HepG2 (cell line): ENCODE measurements around the gene VKORC1L1. TPM values are rescaled to one million over a fixed set of nuclear protein-coding genes. Genes with fewer than 3 reads are reported as not detected.

Experiments used
- ATAC-seq: fragments of 200-7000 bp; cut with Tn5 transposase; 3 replicates; pipeline ENCODE4 v1.9.1; 2020; ENCODE audit warnings: mild to moderate bottlenecking, moderate library complexity
- BruUV-seq: library from RNA; stranded (reverse); fragments of 400-500 nt; replicated peaks from 2 replicates; lab custom pipeline; 2021; lab: Mats Ljungman, UMichigan
- CTCF ChIA-PET: fragments of 300-600 bp; formaldehyde crosslinking; extraction: SDS; loops from one replicate; lab custom pipeline; 2021; ENCODE audit warnings: low total read pairs, inconsistent platforms, low intra/inter-chr PET ratio; lab: Yijun Ruan, JAX
- POLR2A ChIA-PET: fragments of 350-600 bp; sonication (Branson Sonifier 250); formaldehyde crosslinking; loops from one replicate; lab custom pipeline; 2020; ENCODE audit warnings: antibody characterized with exemption, inconsistent platforms; lab: Yijun Ruan, JAX
- DNase-seq: peaks from one replicate; pipeline ENCODE4 v3.0.0-alpha.2; 2015; ENCODE audit warnings: low spot score
- FAIRE-seq: peaks from 3 replicates; lab custom pipeline; 2011; peaks lifted over from hg19 to GRCh38; lab: Jason Lieb, UNC
- H2AFZ ChIP-seq: one replicate; pipeline ENCODE4 v1.6.1; 2011; ENCODE audit warnings: low read length, inconsistent platforms
- H3K27ac ChIP-seq: fragments of 300-600 bp; 3 replicates; pipeline ENCODE4 v1.8.0; 2011; ENCODE audit warnings: mixed run types, mild to moderate bottlenecking, mixed read lengths, low read length, inconsistent platforms; ENCODE audit not compliant: insufficient read depth; ENCODE audit errors: extremely low read length
- H3K27me3 ChIP-seq, 2 experiments: fragments of 200-600 bp in 1 of 2; 2 replicates in 1 of 2; 3 replicates in 1 of 2; pipeline versions ENCODE4 v1.6.0 to v1.8.0; 2011; ENCODE audit warnings: low read length in 2 of 2, mild to moderate bottlenecking in 2 of 2, moderate library complexity in 2 of 2, inconsistent platforms in 1 of 2; ENCODE audit not compliant: insufficient read depth in 2 of 2, control insufficient read depth in 1 of 2
- H3K36me3 ChIP-seq, 2 experiments: fragments of 200-600 bp in 1 of 2; replicated peaks in 1 of 2; 2 replicates in 1 of 2; 3 replicates in 1 of 2; pipeline versions ENCODE4 v1.5.1 to v1.8.0; 2011; ENCODE audit warnings: low read length in 2 of 2, inconsistent platforms in 1 of 2; ENCODE audit not compliant: insufficient read depth in 2 of 2, control insufficient read depth in 1 of 2
- H3K4me1 ChIP-seq: 2 replicates; pipeline ENCODE4 v1.5.1; 2012; ENCODE audit warnings: low read length, inconsistent platforms; ENCODE audit not compliant: insufficient read depth
- H3K4me2 ChIP-seq: 2 replicates; pipeline ENCODE4 v1.6.0; 2011; ENCODE audit warnings: low read depth, low read length, inconsistent platforms
- H3K4me3 ChIP-seq, 3 experiments: fragments of 200-600 bp in 1 of 3; sonication (generic), shearing (Covaris generic) in 1 of 3; replicated peaks in 1 of 3; 2 replicates each; pipeline ENCODE4 v1.5.1; 2011 to 2016; ENCODE audit warnings: low read length in 3 of 3, inconsistent platforms in 2 of 3, low read depth in 2 of 3, mild to moderate bottlenecking in 2 of 3, control low read depth in 1 of 3, mixed read lengths in 1 of 3; ENCODE audit not compliant: insufficient read depth in 1 of 3
- H3K79me2 ChIP-seq: one replicate; pipeline ENCODE4 v1.6.1; 2011; ENCODE audit warnings: low read length, inconsistent platforms; ENCODE audit not compliant: insufficient read depth
- H3K9ac ChIP-seq: 2 replicates; pipeline ENCODE4 v1.6.0; 2011; ENCODE audit warnings: mild to moderate bottlenecking, low read depth, low read length, inconsistent platforms; ENCODE audit not compliant: insufficient read depth
- H3K9me3 ChIP-seq: 2 replicates; pipeline ENCODE4 v1.5.1; 2012; ENCODE audit warnings: mild to moderate bottlenecking, low read length
- H4K20me1 ChIP-seq: 2 replicates; pipeline ENCODE4 v1.6.0; 2011; ENCODE audit warnings: inconsistent platforms, mild to moderate bottlenecking, low read length, moderate library complexity; ENCODE audit not compliant: insufficient read depth
- ARNT2 ChIP-seq: sonication (generic); formaldehyde crosslinking; IDR thresholded peaks from 2 replicates; pipeline ENCODE4 v1.8.0; 2022; ENCODE audit warnings: mild to moderate bottlenecking, low read depth, missing genetic modification reagents, moderate library complexity
- CREB3 ChIP-seq: sonication (generic); formaldehyde crosslinking; IDR thresholded peaks from 2 replicates; pipeline ENCODE4 v1.5.0; 2020; ENCODE audit warnings: missing genetic modification reagents
- FIP1L1 ChIP-seq: fragments of 200-400 bp; formaldehyde crosslinking; IDR thresholded peaks from 2 replicates; pipeline ENCODE4 v1.6.1; 2018; ENCODE audit warnings: low read depth, mild to moderate bottlenecking, low read length, moderate library complexity, borderline replicate concordance; ENCODE audit not compliant: insufficient read depth
- IRX3 ChIP-seq: sonication (generic); formaldehyde crosslinking; IDR thresholded peaks from 2 replicates; pipeline ENCODE4 v1.8.1; 2023; ENCODE audit warnings: mild to moderate bottlenecking, low read depth, missing genetic modification reagents, borderline replicate concordance
- KLF16 ChIP-seq, 2 experiments: sonication (generic) in 1 of 2; formaldehyde crosslinking in 1 of 2; IDR thresholded peaks; 2 replicates each; pipeline versions ENCODE4 v1.6.1 to v1.8.0; 2016 to 2023; ENCODE audit warnings: missing genetic modification reagents in 2 of 2, missing compliant biosample characterization in 1 of 2
- PAXIP1 ChIP-seq: sonication (generic); formaldehyde crosslinking; conservative IDR thresholded peaks from 2 replicates; pipeline ENCODE4 v1.4.0; 2020; ENCODE audit warnings: mild to moderate bottlenecking, missing genetic modification reagents, moderate library complexity
- PCBP1 ChIP-seq: fragments of 200-400 bp; formaldehyde crosslinking; IDR thresholded peaks from 2 replicates; pipeline ENCODE4 v1.6.1; 2017; ENCODE audit warnings: mild to moderate bottlenecking, low read depth, low read length, borderline replicate concordance
- RCOR2 ChIP-seq: IDR thresholded peaks from 2 replicates; pipeline ENCODE4 v1.6.1; 2016; ENCODE audit warnings: missing biosample characterization, missing genetic modification reagents
- RFX3 ChIP-seq: IDR thresholded peaks from 2 replicates; pipeline ENCODE4 v1.6.1; 2016; ENCODE audit warnings: missing biosample characterization, missing genetic modification reagents
- SNAPC2 ChIP-seq: sonication (generic); formaldehyde crosslinking; IDR thresholded peaks from 2 replicates; pipeline ENCODE4 v1.8.1; 2022; ENCODE audit warnings: mild to moderate bottlenecking, missing genetic modification reagents
- TRIM24 ChIP-seq: sonication (generic); formaldehyde crosslinking; IDR thresholded peaks from 2 replicates; pipeline ENCODE4 v1.8.0; 2022; ENCODE audit warnings: mild to moderate bottlenecking, missing genetic modification reagents
- ZBTB38 ChIP-seq: sonication (generic); formaldehyde crosslinking; IDR thresholded peaks from 2 replicates; pipeline ENCODE4 v1.5.1; 2020; ENCODE audit warnings: mild to moderate bottlenecking, missing genetic modification reagents
- WGBS: methylation state at CpG from one replicate; pipeline ENCODE4 v1.1.6; 2017; ENCODE audit warnings: low lambda C conversion rate; 5-methylcytosine and 5-hydroxymethylcytosine counted together
- in situ Hi-C: cut with HindIII; loops from 2 replicates; pipeline ENCODE4 v1.10.0; 2017; ENCODE audit warnings: low pct_unique_long_range_greater_than_20kb; ENCODE audit not compliant: extremely low pct_ligation_motif_present
- intact Hi-C: fragments of 100-400 bp; cut with micrococcal nuclease; formaldehyde crosslinking; loops from one replicate; pipeline ENCODE4 v1.10.0; 2022; ENCODE audit not compliant: unreplicated experiment
- polyA plus RNA-seq, 8 experiments: library from polyadenylated mRNA; depleted of rRNA in 3 of 8; stranded (reverse) in 7 of 8; unstranded in 1 of 8; fragments of >200 nt; fragmentation: Illumina TruSeq in 4 of 8; extraction: Trizol in 4 of 8; gene quantifications; 2 replicates each; pipeline versions ENCODE4 v1.2.1 to v1.2.3, GENCODE V29; 2011 to 2016; ENCODE audit warnings: low read depth in 4 of 8, missing spikeins in 1 of 8, mixed read lengths in 1 of 8; ENCODE audit not compliant: insufficient read depth in 1 of 8
- total RNA-seq, 5 experiments: library from RNA; depleted of rRNA; stranded (reverse); fragments of >200 nt; fragmentation: Illumina TruSeq; extraction: Trizol; gene quantifications; 2 replicates each; pipeline ENCODE4 v1.2.3, GENCODE V29; 2016; ENCODE audit warnings: low read depth in 1 of 5

Gene VKORC1L1
- total and polyA plus RNA-seq, 2 of the 13 experiments (the other 11 are each of a cell fraction or from before 2014, with no cell fraction given) = 13.9 to 16.5 TPM

DNA sequence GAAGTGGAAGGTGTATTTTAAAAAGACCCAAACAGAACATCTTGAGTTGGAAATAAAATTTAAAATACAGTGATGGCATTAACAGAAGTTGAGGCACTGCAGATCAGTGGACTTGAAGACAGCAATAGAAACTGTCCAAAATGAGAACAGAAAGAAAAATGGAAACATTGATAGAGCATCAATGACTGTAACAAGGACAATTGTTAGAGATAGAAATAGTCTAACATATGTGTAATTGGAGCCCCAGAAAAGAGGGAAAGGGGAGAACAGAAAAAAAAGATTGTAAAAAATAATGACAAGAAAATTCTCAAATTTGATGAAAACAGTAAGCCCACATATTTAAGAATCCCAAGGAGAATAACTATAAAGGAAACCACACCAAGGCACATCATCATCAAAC, 29.4 kb downstream of the VKORC1L1 start:
- ATAC-seq (no peak), FAIRE-seq (no peak), DNase-seq (no peak)
- Histone ChIP-seq H3K79me2 (peaks cover 4% of the 10 kb centered on the region), H3K4me3 (no peak overlapping the region), H3K4me1 (peaks cover 13% of the 10 kb centered on the region), H3K9me3 (peaks cover 13% of the 10 kb centered on the region), H2AFZ (no peak overlapping the region), H3K9ac (no peak overlapping the region), H3K27me3 (no peaks in the 10 kb centered on the region), H3K27ac (no peak overlapping the region), H3K4me2 (no peak overlapping the region), H3K36me3 (peaks cover 3% of the 10 kb centered on the region in 2 experiments; a peak in 2 of 5 replicates), H4K20me1 (peaks cover 3% of the 10 kb centered on the region; the same call in 1 of the 2 replicates)
- ChIA-PET POLR2A (no interaction called here), CTCF (no interaction called here)
- in situ Hi-C loops (no loop called here), intact Hi-C loops (no loop called here)
- BruUV-seq = TSS peak; percentile 31
- no peak for TF ChIP-seq RFX3 (CRISPR knock-in tag)
- TF ChIP-seq ARNT2 (CRISPR knock-in tag) = no peak
- TF ChIP-seq KLF16 (CRISPR knock-in tag; IDR thresholded peaks at IDR 0.05) = no peak
- TF ChIP-seq PCBP1 = no peak
- TF ChIP-seq CREB3 (CRISPR knock-in tag) = no peak
- no peak for TF ChIP-seq SNAPC2

GRCh38 chr7:65907501-65908198, 34.8 kb downstream of the VKORC1L1 start:
- no peak overlapping the region for H2AFZ ChIP-seq
- no TSS peak for BruUV-seq
- POLR2A ChIA-PET = no interaction called here
- no peaks in the 10 kb centered on the region for H3K27me3 ChIP-seq
- 87% methylated on average over 6 of the region's 6 CpGs for WGBS
- no peak for FAIRE-seq
- CTCF ChIA-PET = no interaction called here
- intact Hi-C loops = no loop called here
- H3K4me3 ChIP-seq = no peak overlapping the region
- H3K4me1 ChIP-seq = peaks cover 20% of the 10 kb centered on the region
- peak; percentile 34 for DNase-seq
- no peak overlapping the region for H3K27ac ChIP-seq
- H4K20me1 ChIP-seq = peaks cover 3% of the 10 kb centered on the region; the same call in 1 of the 2 replicates
- in situ Hi-C loops = no loop called here
- ATAC-seq = peak; percentile 44
- H3K36me3 ChIP-seq = no peaks in the 10 kb centered on the region; a peak in 1 of 5 replicates
- H3K4me2 ChIP-seq = no peak overlapping the region
- H3K9ac ChIP-seq = no peak overlapping the region
- H3K9me3 ChIP-seq = no peaks in the 10 kb centered on the region
- H3K79me2 ChIP-seq = peaks cover 4% of the 10 kb centered on the region
- TF ChIP-seq PAXIP1 (CRISPR knock-in tag) (no peak), TRIM24 (CRISPR knock-in tag) (no peak), FIP1L1 (no peak), RCOR2 (no peak), IRX3 (CRISPR knock-in tag) (no peak), ZBTB38 (no peak)
